Endothelial cell of umbilical vein (primary cell): ENCODE data around the gene KCNH1. TPM values are rescaled to one million over a fixed set of nuclear protein-coding genes. Genes with fewer than 3 reads are reported as not detected.

Experiments
- BruUV-seq: library from RNA; stranded (reverse); fragments of 400-500 nt; replicated peaks from 2 replicates; lab custom pipeline; 2021; lab: Mats Ljungman, UMichigan
- CTCF ChIA-PET: fragments of 300-600, 350-600 bp; sonication (Branson Sonifier 250); formaldehyde crosslinking; loops from one replicate; lab custom pipeline; 2021; ENCODE audit warnings: antibody characterized with exemption, inconsistent platforms; lab: Charles Lee
- POLR2A ChIA-PET: fragments of 300-600, 350-600 bp; sonication (Branson Sonifier 250); formaldehyde crosslinking; loops from one replicate; lab custom pipeline; 2021; ENCODE audit warnings: antibody characterized with exemption, inconsistent platforms; lab: Charles Lee
- DNase-seq: peaks from one replicate; pipeline ENCODE4 v3.0.0-alpha.2; 2011; ENCODE audit warnings: low read depth, low spot score
- FAIRE-seq: peaks from 2 replicates; lab custom pipeline; 2011; peaks lifted over from hg19 to GRCh38; lab: Jason Lieb, UNC
- H2AFZ ChIP-seq: 2 replicates; pipeline ENCODE4 v1.6.0; 2012; ENCODE audit warnings: low read depth, low read length, control low read depth, inconsistent platforms
- H3K27ac ChIP-seq: 2 replicates; pipeline ENCODE4 v1.5.1; 2011; ENCODE audit warnings: low read depth, mild to moderate bottlenecking, control low read depth, low read length, moderate library complexity; ENCODE audit not compliant: insufficient read depth
- H3K27me3 ChIP-seq, 2 experiments: 2 replicates each; pipeline versions ENCODE4 v1.6.0 to v1.6.1; 2011; ENCODE audit warnings: low read length in 2 of 2, mixed read lengths in 1 of 2; ENCODE audit not compliant: control insufficient read depth in 2 of 2, insufficient read depth in 2 of 2
- H3K36me3 ChIP-seq, 2 experiments: 2 replicates in 1 of 2; 3 replicates in 1 of 2; pipeline ENCODE4 v1.5.1; 2011; ENCODE audit warnings: low read length in 2 of 2, mild to moderate bottlenecking in 1 of 2, moderate library complexity in 1 of 2; ENCODE audit not compliant: control insufficient read depth in 2 of 2, insufficient read depth in 2 of 2; ENCODE audit errors: extremely low read depth in 1 of 2
- H3K4me1 ChIP-seq: 3 replicates; pipeline ENCODE4 v1.5.1; 2011; ENCODE audit warnings: mild to moderate bottlenecking, low read length; ENCODE audit not compliant: control insufficient read depth, insufficient read depth; ENCODE audit errors: extremely low read depth
- H3K4me2 ChIP-seq: 2 replicates; pipeline ENCODE4 v1.6.1; 2011; ENCODE audit warnings: low read length, control low read depth, mixed read lengths; ENCODE audit not compliant: insufficient read depth
- H3K4me3 ChIP-seq, 3 experiments: fragments of 200-600 bp in 1 of 3; sonication (generic), shearing (Covaris generic) in 1 of 3; replicated peaks in 1 of 3; 2 replicates each; pipeline ENCODE4 v1.5.1; 2011 to 2016; ENCODE audit warnings: control low read depth in 3 of 3, low read length in 3 of 3, mild to moderate bottlenecking in 2 of 3, inconsistent platforms in 1 of 3, low read depth in 1 of 3, moderate library complexity in 1 of 3; ENCODE audit not compliant: insufficient read depth in 1 of 3
- H3K79me2 ChIP-seq: 2 replicates; pipeline ENCODE4 v1.6.0; 2012; ENCODE audit warnings: low read length, inconsistent platforms; ENCODE audit not compliant: control insufficient read depth, insufficient read depth
- H3K9ac ChIP-seq: replicated peaks from 2 replicates; pipeline ENCODE3; 2011; ENCODE audit warnings: low read length, control low read depth; ENCODE audit not compliant: insufficient read depth; ENCODE audit errors: extremely low read depth
- H3K9me1 ChIP-seq: replicated peaks from 3 replicates; pipeline ENCODE4 v1.6.0; 2011; ENCODE audit warnings: mild to moderate bottlenecking, low read length; ENCODE audit not compliant: control insufficient read depth, insufficient read depth; ENCODE audit errors: extremely low read depth
- H3K9me3 ChIP-seq: replicated peaks from 2 replicates; pipeline ENCODE4 v1.5.1; 2012; ENCODE audit warnings: low read length, inconsistent platforms; ENCODE audit not compliant: control insufficient read depth, insufficient read depth
- H4K20me1 ChIP-seq: replicated peaks from 2 replicates; pipeline ENCODE3; 2011; ENCODE audit warnings: mild to moderate bottlenecking, low read length; ENCODE audit not compliant: control insufficient read depth, insufficient read depth; ENCODE audit errors: extremely low read depth
- CTCF ChIP-seq, 2 donors: IDR thresholded peaks; 1 replicate in 1 of 2; 2 replicates in 1 of 2; pipeline ENCODE4 v1.5.1; 2011; ENCODE audit warnings: low read length in 2 of 2, mild to moderate bottlenecking in 2 of 2, moderate library complexity in 2 of 2, control low read depth in 1 of 2, inconsistent platforms in 1 of 2, low read depth in 1 of 2; ENCODE audit not compliant: insufficient read depth in 1 of 2; ENCODE audit errors: extremely low read depth in 1 of 2
- EZH2 ChIP-seq: IDR thresholded peaks from 2 replicates; pipeline ENCODE4 v1.6.1; 2012; ENCODE audit warnings: borderline replicate concordance, low read depth, mild to moderate bottlenecking, moderate library complexity, low read length, inconsistent platforms; ENCODE audit not compliant: severe bottlenecking
- FOS ChIP-seq: IDR thresholded peaks from 2 replicates; pipeline ENCODE4 v1.6.1; 2011; ENCODE audit warnings: mild to moderate bottlenecking, low read length, moderate library complexity, borderline replicate concordance; ENCODE audit not compliant: insufficient read depth
- GATA2 ChIP-seq: IDR thresholded peaks from 2 replicates; pipeline ENCODE4 v1.7.0; 2011; ENCODE audit warnings: low read depth, mild to moderate bottlenecking, moderate library complexity, mixed read lengths, low read length; ENCODE audit not compliant: insufficient read length, insufficient read depth
- JUN ChIP-seq: IDR thresholded peaks from 2 replicates; pipeline ENCODE4 v1.6.1; 2011; ENCODE audit warnings: borderline replicate concordance, low read depth; ENCODE audit not compliant: insufficient read length, insufficient read depth
- MYC ChIP-seq: IDR thresholded peaks from one replicate; pipeline ENCODE4 v1.6.1; 2011; ENCODE audit warnings: mild to moderate bottlenecking, low read depth, low read length
- POLR2A ChIP-seq: IDR thresholded peaks from 2 replicates; pipeline ENCODE4 v1.6.1; 2012; ENCODE audit warnings: low read depth, mild to moderate bottlenecking, control low read depth, low read length
- POLR2AphosphoS5 ChIP-seq: IDR thresholded peaks from 2 replicates; pipeline ENCODE4 v1.6.1; 2012; ENCODE audit warnings: low read depth, mild to moderate bottlenecking, control low read depth, low read length, moderate library complexity; ENCODE audit not compliant: insufficient read depth
- dilution Hi-C: fragments of 300-500 bp; cut with MboI; formaldehyde crosslinking; loops from one replicate; pipeline ENCODE4 v1.15.0; 2019; ENCODE audit warnings: low sequenced_read_pairs; ENCODE audit not compliant: extremely low pct_ligation_motif_present
- intact Hi-C: fragments of 100-400 bp; cut with micrococcal nuclease; formaldehyde crosslinking; loops from one replicate; pipeline ENCODE4 v1.10.0; 2022
- polyA plus RNA-seq, 4 experiments: library from polyadenylated mRNA; depleted of rRNA in 3 of 4; stranded (reverse) in 3 of 4; unstranded in 1 of 4; fragments of >200 nt; gene quantifications; 2 replicates each; pipeline versions ENCODE4 v1.2.1 to v1.2.3, GENCODE V29; 2011 to 2012; ENCODE audit warnings: missing spikeins in 1 of 4
- total RNA-seq: library from RNA; stranded (reverse); gene quantifications from 2 replicates; pipeline ENCODE4 v1.2.3, GENCODE V29; 2021
- TF ChIP-seq, protein P1 (sequence below): IDR thresholded peaks from 2 replicates; pipeline ENCODE4 v1.6.1; 2011; ENCODE audit not compliant: insufficient read depth, insufficient read length

The KCNH1 gene
- total and polyA plus RNA-seq, 2 donors (not counting 3 experiments of a cell fraction or from before 2014, with no cell fraction given): not detected

GRCh38 chr1:210866532-210866931 lies 267.4 kb downstream of the KCNH1 start:
- ChIA-PET POLR2A (no interaction called here), CTCF (no interaction called here)

More at GRCh38 chr1:210866532-210866931, 267.4 kb downstream of the KCNH1 start:
- Histone ChIP-seq H4K20me1 (no peaks in the 10 kb centered on the region), H3K9me3 (no peaks in the 10 kb centered on the region), H3K36me3 (no peaks in the 10 kb centered on the region), H3K27ac (no peak overlapping the region), H3K9me1 (no peaks in the 10 kb centered on the region), H3K79me2 (no peaks in the 10 kb centered on the region), H2AFZ (no peak overlapping the region), H3K4me2 (no peak overlapping the region), H3K27me3 (no peaks in the 10 kb centered on the region), H3K4me1 (no peaks in the 10 kb centered on the region), H3K4me3 (no peak overlapping the region), H3K9ac (no peak overlapping the region)
- BruUV-seq: no TSS peak
- FAIRE-seq: no peak
- no peak for DNase-seq
- intact Hi-C loops: no loop called here
- TF ChIP-seq CTCF (IDR thresholded peaks at IDR 0.05; ENCODE audit: extremely low read depth in 1 of 2, insufficient read depth in 1 of 2, low read depth in 1 of 2, low read length in 2 of 2) (no peak), FOS (no peak), EZH2 (no peak), GATA2 (no peak), POLR2A (no peak), JUN (no peak), MYC (no peak), POLR2AphosphoS5 (no peak)
- TF ChIP-seq, protein P1, sequence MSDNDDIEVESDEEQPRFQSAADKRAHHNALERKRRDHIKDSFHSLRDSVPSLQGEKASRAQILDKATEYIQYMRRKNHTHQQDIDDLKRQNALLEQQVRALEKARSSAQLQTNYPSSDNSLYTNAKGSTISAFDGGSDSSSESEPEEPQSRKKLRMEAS: no peak
- dilution Hi-C loops: no loop called here
